ENCODE measurements around the gene SPATS2.
"Not testable (repeated sequence)": the region's sequence is repeated elsewhere in the genome, so short reads cannot be mapped to it uniquely, and the experiment has no call there.

The SPATS2 gene

GRCh38 chr12:49357103-49357678, 10.1 kb upstream of the SPATS2 start:
- DNase-seq: no peak

GRCh38 chr12:49358483-49359141, 8.7 kb upstream of the SPATS2 start:
- DNase-seq: no peak

GRCh38 chr12:49359671-49360070, 7.6 kb upstream of the SPATS2 start:
- no peak for DNase-seq

GRCh38 chr12:49362077-49362476, 5.2 kb upstream of the SPATS2 start:
- DNase-seq: no peak

- no peak for DNase-seq
Observed at GRCh38 chr12:49364989-49365388, 2.3 kb upstream of the SPATS2 start.

GRCh38 chr12:49365542-49365941, 1.7 kb upstream of the SPATS2 start:
- DNase-seq: no peak

- no peak for DNase-seq
Observed at GRCh38 chr12:49366096-49366651, 1.1 kb upstream of the SPATS2 start.

- peak; percentile 95 for DNase-seq
Observed at GRCh38 chr12:49366652-49367380, 446 bp upstream of the SPATS2 start.

GRCh38 chr12:49368240-49368600, 958 bp downstream of the SPATS2 start:
- DNase-seq: no peak

GRCh38 chr12:49369411-49370145, 2.3 kb downstream of the SPATS2 start:
- no peak for DNase-seq

GRCh38 chr12:49370539-49370938, 3.3 kb downstream of the SPATS2 start:
- DNase-seq: no peak

GRCh38 chr12:49375406-49375805, 8.1 kb downstream of the SPATS2 start:
- no peak for DNase-seq

GRCh38 chr12:49377386-49377785, 10.1 kb downstream of the SPATS2 start:
- DNase-seq: no peak

- DNase-seq: not testable (repeated sequence)
Observed at GRCh38 chr12:49380184-49380583, 12.9 kb downstream of the SPATS2 start.

GRCh38 chr12:49388682-49389386, 21.6 kb downstream of the SPATS2 start:
- DNase-seq: no peak

- DNase-seq: no peak
Observed at GRCh38 chr12:49389387-49389703, 22.1 kb downstream of the SPATS2 start.

- no peak for DNase-seq
Observed at GRCh38 chr12:49397000-49397399, 29.7 kb downstream of the SPATS2 start.

- DNase-seq: no peak
Observed at GRCh38 chr12:49400304-49400703, 33.0 kb downstream of the SPATS2 start.

- no peak for DNase-seq
Observed at GRCh38 chr12:49403971-49404450, 36.7 kb downstream of the SPATS2 start.

- DNase-seq: no peak
Observed at GRCh38 chr12:49404956-49405355, 37.7 kb downstream of the SPATS2 start.

GRCh38 chr12:49410818-49411217, 43.6 kb downstream of the SPATS2 start:
- DNase-seq: no peak

- DNase-seq: no peak
Observed at GRCh38 chr12:49413010-49413409, 45.7 kb downstream of the SPATS2 start.

- DNase-seq: no peak
Observed at GRCh38 chr12:49413796-49414195, 46.5 kb downstream of the SPATS2 start.
